GM12864 (cell line): Measurements from ENCODE around the gene KIF1A.

Experiments used
- DNase-seq: peaks from one replicate; pipeline ENCODE4 v3.0.0-alpha.2; 2011; ENCODE audit warnings: low read depth
- H3K4me3 ChIP-seq: 2 replicates; pipeline ENCODE4 v1.5.1; 2011; ENCODE audit warnings: mild to moderate bottlenecking, low read depth, low read length, control low read depth
- CTCF ChIP-seq: IDR thresholded peaks from 2 replicates; pipeline ENCODE4 v1.5.1; 2011; ENCODE audit warnings: low read depth, mild to moderate bottlenecking, moderate library complexity, low read length, control low read depth, inconsistent platforms; ENCODE audit errors: missing control alignments

KIF1A gene

DNA sequence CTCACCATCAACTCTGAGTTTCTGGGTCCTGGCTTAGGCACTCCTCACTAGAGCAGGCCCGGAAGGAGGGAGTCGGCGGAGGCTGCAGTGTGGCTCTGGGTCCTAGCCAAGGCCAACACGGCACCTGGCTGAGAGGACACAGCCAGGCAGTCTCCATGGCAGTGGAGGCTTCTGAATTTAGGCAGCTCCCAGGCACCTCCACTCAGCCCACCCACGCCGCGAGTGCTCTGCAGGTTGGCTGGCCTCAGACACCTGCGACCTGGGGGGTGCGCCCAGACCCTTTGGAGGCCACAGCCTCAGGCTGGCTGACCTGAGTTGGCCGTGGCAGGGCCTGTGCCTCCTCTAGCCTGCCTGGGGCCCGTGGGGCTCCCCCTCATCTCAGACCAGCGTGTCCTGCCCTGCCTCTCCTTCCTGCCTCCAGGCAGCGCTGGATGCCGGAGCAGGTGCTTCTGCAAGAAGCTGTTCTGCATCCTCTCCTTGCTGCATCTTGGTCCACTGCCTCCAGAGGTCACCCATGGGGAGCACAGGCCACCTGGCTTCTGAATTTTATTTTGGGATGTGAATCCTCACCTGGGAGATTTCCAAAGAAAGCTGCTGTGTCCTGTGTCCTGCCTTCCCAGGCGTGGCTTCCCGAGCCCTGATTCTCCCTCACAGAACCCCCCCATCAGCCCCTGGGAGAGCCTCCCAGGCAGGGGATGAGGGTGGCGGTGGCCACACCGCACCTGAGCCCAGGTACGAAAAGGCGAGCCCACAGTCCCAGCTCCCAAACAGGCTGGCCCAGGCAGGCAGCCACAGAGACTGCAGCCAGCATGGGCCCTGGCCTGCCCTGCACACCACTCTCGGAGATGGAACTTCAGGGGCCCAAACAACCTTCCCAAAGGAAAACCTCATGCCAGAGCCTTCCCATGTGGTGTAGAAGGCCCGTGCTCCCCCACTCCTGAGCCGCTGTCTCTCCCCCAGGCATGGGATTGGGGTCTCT lies 105.0 kb downstream of the KIF1A start:
- no peak for DNase-seq
- H3K4me3 ChIP-seq = no peak overlapping the region
- no peak for TF ChIP-seq CTCF

DNA sequence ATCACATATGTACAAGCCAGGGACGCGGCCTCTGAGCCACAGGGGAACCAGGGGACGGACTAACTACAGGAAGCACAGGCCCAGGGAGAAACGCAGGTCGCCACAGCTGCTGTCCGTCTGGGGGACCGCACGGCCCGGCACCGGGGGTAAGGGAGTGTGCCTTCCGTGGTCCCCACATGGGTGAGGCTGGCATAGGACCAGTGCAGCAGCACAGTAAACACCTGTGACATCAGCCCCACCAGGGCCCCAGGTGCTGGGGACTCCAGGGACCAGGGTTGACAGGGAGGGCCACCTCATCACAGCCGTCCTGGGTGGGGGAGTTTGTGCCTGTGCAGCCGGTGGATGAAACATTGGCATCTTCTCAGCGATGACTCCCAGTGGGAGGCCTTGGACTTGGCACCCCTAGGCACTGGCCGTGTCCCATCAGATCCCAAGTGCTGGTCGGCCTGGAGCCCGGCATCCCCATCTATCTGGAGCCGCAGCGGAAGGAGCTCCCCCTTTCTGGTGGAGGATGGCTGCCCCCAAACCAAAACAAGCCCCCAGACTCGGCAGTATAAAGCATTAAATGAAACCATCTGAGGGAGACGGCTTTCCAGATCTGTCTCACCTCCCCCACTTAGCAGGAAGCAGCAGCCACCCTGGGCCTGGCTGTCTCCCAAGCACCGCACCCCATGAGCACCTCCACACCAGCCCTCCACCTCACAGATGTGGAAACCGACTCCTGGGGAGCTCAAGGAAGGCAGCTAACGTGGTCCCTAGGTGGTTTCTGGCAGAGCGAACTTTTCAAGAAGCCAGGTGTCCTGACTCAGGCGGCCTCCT lies 105.9 kb downstream of the KIF1A start:
- no peak for DNase-seq
- no peak overlapping the region for H3K4me3 ChIP-seq
- TF ChIP-seq CTCF = no peak

GRCh38 chr2:240713071-240713927 lies 106.7 kb downstream of the KIF1A start:
- no peak for DNase-seq
- TF ChIP-seq CTCF = no peak
- no peak overlapping the region for H3K4me3 ChIP-seq

DNA sequence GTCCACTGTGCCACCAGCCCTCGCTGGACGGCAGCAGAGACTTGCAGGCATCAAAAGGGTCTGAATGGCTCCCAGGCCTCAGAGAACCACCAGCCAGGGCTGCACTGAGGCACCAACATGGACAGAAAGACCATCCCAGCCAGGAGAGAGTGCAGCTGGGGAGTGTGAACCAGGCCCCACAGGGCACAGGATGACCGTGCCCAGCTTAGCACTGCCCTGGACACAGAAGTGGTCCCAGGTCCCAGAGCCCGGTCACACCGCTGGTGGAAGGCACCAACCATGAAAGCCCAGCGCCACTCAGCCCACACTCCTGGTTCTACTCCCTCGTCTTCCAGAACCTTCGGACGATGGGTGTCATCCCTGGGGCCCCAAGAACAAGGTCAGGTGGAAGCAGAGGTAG lies 107.9 kb downstream of the KIF1A start:
- no peak overlapping the region for H3K4me3 ChIP-seq
- DNase-seq = no peak
- TF ChIP-seq CTCF = no peak

DNA sequence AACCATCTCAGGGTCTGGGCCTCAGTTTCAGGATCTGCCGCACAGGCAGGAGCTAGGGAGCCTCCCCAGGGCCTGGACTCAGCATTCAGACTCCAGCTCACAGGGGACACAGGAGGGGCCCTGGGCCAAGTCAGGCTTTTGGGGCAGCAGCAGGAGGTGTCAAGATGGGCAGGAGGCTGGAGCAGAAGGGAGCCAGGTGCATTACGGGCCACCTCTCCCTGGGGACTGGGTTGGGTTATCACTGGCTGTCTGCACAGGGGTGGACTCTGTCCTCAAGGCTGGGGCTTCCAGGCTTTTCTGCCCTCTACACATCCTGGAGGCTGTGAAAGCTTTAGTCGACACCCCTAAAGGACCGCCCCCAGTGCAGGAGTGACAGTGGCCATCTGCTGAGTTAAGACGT lies 108.3 kb downstream of the KIF1A start:
- H3K4me3 ChIP-seq = no peak overlapping the region
- TF ChIP-seq CTCF = no peak
- no peak for DNase-seq

DNA sequence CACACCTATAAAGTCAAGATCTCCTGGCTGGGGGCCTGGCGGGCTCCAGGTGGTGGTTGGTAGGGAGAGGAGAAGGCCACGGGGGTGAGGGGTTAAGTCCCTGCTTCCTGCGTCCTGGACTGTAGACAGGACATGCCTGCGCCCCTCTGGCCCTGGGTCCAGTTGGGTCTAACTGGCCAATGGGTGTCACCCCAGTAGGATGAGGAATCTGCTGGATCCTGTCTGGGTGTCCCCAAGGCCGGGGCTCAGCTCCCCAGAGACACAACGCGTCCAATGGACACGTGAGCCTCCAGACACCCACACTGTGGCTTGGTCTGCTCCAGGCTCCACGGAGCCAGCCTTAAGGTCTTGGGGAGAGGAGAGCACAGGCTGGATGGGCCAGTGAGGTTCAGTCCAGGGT lies 108.7 kb downstream of the KIF1A start:
- no peak for DNase-seq
- no peak overlapping the region for H3K4me3 ChIP-seq
- TF ChIP-seq CTCF = no peak
